ENCODE results near the gene CPNE1.
"Not testable (repeated sequence)": the region's sequence is repeated elsewhere in the genome, so short reads cannot be mapped to it uniquely, and the experiment has no call there.

The CPNE1 gene

GRCh38 chr20:35664466-35665206, at the start of gene CPNE1, which contains the start of gene RBM12:
Gene CPNE1, minus strand, starts transcription at chr20:35664900. Its CDS starts 31,977 bp downstream, at chr20:35632923.
Gene RBM12, minus strand, starts transcription at chr20:35664900. Its CDS starts 9,578 bp downstream, at chr20:35655322.
- H3K36me3 ChIP-seq, result peaks cover 12% of the 10 kb centered on the region
- H3K27ac ChIP-seq, result peak within 1 kb of the TSS; percentile 97
- H3K4me3 ChIP-seq (ENCODE audit: low read depth in 1 of 2, low read length in 1 of 2), result peak within 1 kb of the TSS; percentile 95 to 98
- no peaks in the 10 kb centered on the region for H3K27me3 ChIP-seq
- peak; percentile 49 for TF ChIP-seq CTCF (IDR thresholded peaks at IDR 0.05)
- peaks cover 51 to 54% of the 10 kb centered on the region in 2 experiments for H3K4me1 ChIP-seq (ENCODE audit: control insufficient read depth in 1 of 2, insufficient read depth in 1 of 2, low read depth in 1 of 2, low read length in 1 of 2)
- H3K9me3 ChIP-seq, result no peaks in the 10 kb centered on the region

GRCh38 chr20:35714127-35714526, 49.4 kb upstream of the CPNE1 start:
- H3K27me3 ChIP-seq, result no peaks in the 10 kb centered on the region
- H3K27ac ChIP-seq, result no peak overlapping the region
- no peak overlapping the region for H3K4me3 ChIP-seq (ENCODE audit: low read depth in 1 of 2, low read length in 1 of 2)
- H3K36me3 ChIP-seq, result peaks cover 100% of the 10 kb centered on the region
- H3K9me3 ChIP-seq, result peaks cover 4% of the 10 kb centered on the region
- H3K4me1 ChIP-seq (ENCODE audit: control insufficient read depth in 1 of 2, insufficient read depth in 1 of 2, low read depth in 1 of 2, low read length in 1 of 2), result no peaks in the 10 kb centered on the region
- TF ChIP-seq CTCF (IDR thresholded peaks at IDR 0.05), result no peak

GRCh38 chr20:35713120-35713519, 48.4 kb upstream of the CPNE1 start:
- H3K9me3 ChIP-seq; H3K27ac ChIP-seq; H3K27me3 ChIP-seq; H3K4me3 ChIP-seq (ENCODE audit: low read depth in 1 of 2, low read length in 1 of 2); H3K4me1 ChIP-seq (ENCODE audit: control insufficient read depth in 1 of 2, insufficient read depth in 1 of 2, low read depth in 1 of 2, low read length in 1 of 2): not testable (repeated sequence)
- peaks cover 98% of the 10 kb centered on the region for H3K36me3 ChIP-seq

- peaks cover 4% of the 10 kb centered on the region for H3K9me3 ChIP-seq
- H3K4me1 ChIP-seq (ENCODE audit: control insufficient read depth in 1 of 2, insufficient read depth in 1 of 2, low read depth in 1 of 2, low read length in 1 of 2), result no peaks in the 10 kb centered on the region
- no peak for TF ChIP-seq CTCF (IDR thresholded peaks at IDR 0.05)
- no peak overlapping the region for H3K4me3 ChIP-seq (ENCODE audit: low read depth in 1 of 2, low read length in 1 of 2)
- H3K27ac ChIP-seq, result no peak overlapping the region
- peaks cover 98% of the 10 kb centered on the region for H3K36me3 ChIP-seq
- H3K27me3 ChIP-seq, result no peaks in the 10 kb centered on the region
Observed at GRCh38 chr20:35711588-35712209, 47.0 kb upstream of the CPNE1 start.

- no peaks in the 10 kb centered on the region for H3K4me1 ChIP-seq (ENCODE audit: control insufficient read depth in 1 of 2, insufficient read depth in 1 of 2, low read depth in 1 of 2, low read length in 1 of 2)
- H3K4me3 ChIP-seq (ENCODE audit: low read depth in 1 of 2, low read length in 1 of 2), result no peak overlapping the region
- H3K9me3 ChIP-seq, result peaks cover 4% of the 10 kb centered on the region
- no peak overlapping the region for H3K27ac ChIP-seq
- no peak for TF ChIP-seq CTCF (IDR thresholded peaks at IDR 0.05)
- no peaks in the 10 kb centered on the region for H3K27me3 ChIP-seq
- peaks cover 98% of the 10 kb centered on the region for H3K36me3 ChIP-seq
Observed at GRCh38 chr20:35710884-35711587, 46.3 kb upstream of the CPNE1 start.
